GM18499 (cell line): ENCODE results near the gene ECM1.

Source experiments
- ATAC-seq: cut with Tn5 transposase; IDR thresholded peaks from one replicate; pipeline ENCODE4 v1.9.1; 2021; ENCODE audit warnings: moderate number of reproducible peaks; ENCODE audit not compliant: insufficient read depth, unreplicated experiment

ECM1 gene

GRCh38 chr1:150543500-150544143 is 35.7 kb downstream of the ECM1 start:
- no peak for ATAC-seq

GRCh38 chr1:150544204-150544603 is 36.3 kb downstream of the ECM1 start:
- no peak for ATAC-seq

DNA sequence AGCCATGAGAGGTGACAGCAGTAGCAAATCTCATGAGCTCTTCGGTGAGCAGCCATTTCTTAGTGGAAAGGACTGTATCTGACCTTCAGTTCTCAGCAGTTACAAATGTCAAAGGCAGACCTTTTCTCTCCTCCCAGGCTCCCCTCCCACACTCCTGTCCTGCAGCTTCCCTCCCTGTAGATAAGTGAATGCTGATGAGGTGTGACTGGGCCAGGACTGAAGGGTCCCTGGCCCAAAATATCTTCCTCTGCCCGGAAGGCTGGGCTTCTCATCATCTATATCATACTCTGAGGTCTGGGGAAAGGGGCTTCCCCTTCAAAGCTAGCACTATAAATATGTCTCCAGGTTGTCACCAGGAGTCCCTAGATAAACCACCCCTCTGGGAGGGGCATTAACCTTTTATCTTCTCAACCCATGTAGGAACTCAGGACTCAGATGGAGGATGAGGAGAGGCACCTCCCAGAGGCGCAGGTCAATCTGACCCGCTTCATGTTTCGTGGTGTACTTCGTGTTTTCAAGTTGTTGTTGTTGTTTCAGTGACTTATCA is 37.6 kb downstream of the ECM1 start:
- ATAC-seq, result no peak

DNA sequence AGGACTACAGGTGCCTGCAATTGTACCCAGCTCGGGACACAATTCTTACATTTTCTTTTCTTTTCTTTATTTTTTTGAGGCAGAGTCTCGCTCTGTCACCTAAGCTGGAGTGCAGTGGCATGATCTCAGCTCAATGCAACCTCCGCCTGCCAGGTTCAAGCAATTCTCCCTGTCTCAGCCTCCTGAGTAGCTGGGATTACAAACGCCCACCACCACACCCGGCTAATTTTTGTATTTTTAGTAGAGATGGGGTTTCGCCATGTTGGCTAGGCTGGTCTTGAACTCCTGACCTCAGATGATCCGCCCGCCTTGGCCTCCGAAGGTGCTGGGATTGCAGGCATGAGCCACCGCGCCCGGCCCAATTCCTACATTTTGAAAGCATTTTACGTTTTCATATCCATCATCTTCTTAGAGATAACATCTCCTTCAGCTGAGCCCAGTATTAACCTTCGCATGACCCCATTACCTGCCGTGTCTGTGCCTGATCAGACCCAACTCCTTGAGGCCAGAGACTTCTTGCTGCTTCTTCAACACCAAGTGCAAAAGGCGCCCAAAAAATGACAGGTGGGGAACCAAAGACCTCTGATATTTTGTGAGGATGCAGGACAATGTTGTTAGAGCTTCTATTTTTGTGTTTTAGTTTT is 38.5 kb downstream of the ECM1 start:
- ATAC-seq, result no peak

GRCh38 chr1:150548324-150548631 is 40.4 kb downstream of the ECM1 start:
- no peak for ATAC-seq

DNA sequence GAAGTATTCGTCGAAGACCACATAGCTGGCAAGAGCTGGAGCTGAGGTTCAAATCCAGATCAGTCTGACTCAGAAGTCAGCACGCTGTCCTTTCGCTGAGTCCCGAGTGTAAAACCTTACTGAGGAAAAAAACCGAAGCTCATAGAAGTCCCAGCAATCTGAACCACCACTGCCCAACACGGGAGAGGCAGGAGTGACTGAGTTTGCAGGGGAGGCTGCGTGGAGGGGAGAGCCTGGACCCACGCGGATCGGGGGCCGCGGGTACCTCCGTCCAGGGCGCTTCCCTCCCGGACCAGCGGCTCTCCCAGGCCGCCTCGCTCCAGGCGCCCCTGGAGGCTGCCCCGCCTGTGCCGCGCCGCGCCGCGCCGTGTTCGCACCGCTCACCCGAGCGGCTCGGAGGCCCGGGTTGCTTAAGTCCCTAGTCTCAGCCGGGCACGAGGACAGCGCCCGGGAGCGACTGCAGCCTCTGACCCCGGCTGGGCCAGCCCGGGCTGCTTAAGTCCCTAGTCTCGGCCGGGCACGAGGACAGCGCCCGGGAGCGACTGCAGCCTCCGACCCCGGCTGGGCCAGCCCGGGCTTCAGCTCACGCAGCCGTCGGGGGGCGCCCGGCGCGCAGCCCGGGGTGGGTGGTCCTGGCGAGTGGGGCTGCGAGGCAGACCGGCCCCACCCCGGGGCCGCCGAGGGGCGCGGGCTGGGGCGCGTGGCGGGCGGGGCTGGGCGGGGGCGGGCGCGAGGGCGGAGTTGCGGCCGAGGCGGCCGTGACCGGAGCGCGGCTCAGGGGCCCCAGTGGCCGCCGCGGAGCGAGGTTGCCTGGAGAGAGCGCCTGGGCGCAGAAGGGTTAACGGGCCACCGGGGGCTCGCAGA is 41.0 kb downstream of the ECM1 start, which contains the start of gene ADAMTSL4:
Gene ADAMTSL4, plus strand, starts transcription at position 777 of the 864 bp plus-strand sequence. CDS start 2,881 bp downstream, outside the sequence.
- ATAC-seq, result no peak

- no peak for ATAC-seq
Observed at GRCh38 chr1:150549496-150550221, 41.8 kb downstream of the ECM1 start.

- ATAC-seq, result no peak
Observed at GRCh38 chr1:150550222-150551050, 42.5 kb downstream of the ECM1 start.

- no peak for ATAC-seq
Observed at GRCh38 chr1:150551051-150551783, 43.3 kb downstream of the ECM1 start.

- no peak for ATAC-seq
Observed at GRCh38 chr1:150551784-150552127, 43.8 kb downstream of the ECM1 start.

DNA sequence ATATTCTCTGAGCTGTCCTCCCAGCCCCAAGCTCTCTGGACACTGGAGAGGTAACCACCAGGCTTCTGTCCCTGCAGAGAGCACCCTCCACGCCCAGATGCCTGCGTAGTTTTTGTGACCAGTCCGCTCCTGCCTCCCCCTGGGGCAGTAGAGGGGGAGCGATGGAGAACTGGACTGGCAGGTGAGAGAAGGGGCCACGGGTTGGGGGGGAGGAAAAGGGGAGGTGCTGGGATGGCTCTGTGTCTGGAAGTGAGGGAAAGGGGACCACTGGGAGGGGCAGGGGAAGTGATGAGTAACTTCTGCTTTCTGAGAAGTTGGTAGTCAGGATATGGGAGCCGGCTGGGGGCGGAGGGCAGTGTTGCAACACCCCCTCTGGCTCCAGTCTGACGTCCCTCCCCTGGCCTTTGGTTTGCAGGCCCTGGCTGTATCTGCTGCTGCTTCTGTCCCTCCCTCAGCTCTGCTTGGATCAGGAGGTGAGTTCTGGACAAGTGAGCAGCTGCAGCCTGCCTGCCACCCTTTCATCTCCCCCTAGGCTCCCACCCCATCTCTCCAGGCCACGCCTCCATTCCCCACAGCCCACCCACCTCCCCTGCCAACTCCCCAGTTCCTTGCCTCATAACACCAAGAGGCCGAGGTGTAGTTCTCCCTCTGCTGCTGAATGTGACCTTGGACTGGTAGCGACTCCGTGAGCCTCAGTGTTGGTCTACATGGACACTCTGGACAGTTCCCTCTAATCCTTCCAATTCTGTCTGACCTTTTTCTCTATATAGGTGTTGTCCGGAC is 44.4 kb downstream of the ECM1 start:
- ATAC-seq, result no peak

DNA sequence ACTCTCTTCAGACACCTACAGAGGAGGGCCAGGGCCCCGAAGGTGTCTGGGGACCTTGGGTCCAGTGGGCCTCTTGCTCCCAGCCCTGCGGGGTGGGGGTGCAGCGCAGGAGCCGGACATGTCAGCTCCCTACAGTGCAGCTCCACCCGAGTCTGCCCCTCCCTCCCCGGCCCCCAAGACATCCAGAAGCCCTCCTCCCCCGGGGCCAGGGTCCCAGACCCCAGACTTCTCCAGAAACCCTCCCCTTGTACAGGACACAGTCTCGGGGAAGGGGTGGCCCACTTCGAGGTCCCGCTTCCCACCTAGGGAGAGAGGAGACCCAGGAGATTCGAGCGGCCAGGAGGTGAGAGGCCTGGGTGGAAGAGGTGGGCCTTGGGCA is 45.0 kb downstream of the ECM1 start:
- no peak for ATAC-seq

GRCh38 chr1:150553392-150554085 is 45.6 kb downstream of the ECM1 start:
- ATAC-seq, result no peak

- no peak for ATAC-seq
Observed at GRCh38 chr1:150554086-150554452, 46.2 kb downstream of the ECM1 start.

DNA sequence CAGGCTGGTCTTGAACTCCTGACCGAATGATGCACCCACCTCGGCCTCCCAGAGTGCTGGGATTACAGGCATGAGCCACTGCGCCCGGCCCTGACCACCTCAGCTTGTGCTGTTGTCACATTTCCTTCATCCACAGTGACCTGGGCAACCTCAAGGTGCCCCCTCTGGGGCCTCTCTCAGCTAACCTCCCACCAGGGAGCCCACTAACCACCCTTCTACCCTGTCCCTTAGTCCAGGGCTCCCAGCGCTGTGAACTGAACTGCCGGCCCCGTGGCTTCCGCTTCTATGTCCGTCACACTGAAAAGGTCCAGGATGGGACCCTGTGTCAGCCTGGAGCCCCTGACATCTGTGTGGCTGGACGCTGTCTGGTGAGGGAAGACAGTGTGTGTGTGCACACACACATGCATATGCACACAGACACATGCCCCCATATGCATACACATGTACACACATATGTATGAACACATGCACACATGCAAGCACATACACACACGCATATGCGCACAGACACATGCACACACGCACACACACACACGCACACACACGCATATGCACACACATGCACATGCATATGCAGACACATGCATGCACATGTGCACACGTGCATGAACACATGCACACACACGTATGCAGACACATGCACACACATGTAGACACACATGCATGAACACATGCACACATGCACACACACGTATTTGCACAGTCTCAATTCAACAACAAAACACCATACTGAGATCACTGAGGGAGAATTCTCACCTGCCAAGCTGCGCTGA is 47.5 kb downstream of the ECM1 start:
- ATAC-seq, result no peak

DNA sequence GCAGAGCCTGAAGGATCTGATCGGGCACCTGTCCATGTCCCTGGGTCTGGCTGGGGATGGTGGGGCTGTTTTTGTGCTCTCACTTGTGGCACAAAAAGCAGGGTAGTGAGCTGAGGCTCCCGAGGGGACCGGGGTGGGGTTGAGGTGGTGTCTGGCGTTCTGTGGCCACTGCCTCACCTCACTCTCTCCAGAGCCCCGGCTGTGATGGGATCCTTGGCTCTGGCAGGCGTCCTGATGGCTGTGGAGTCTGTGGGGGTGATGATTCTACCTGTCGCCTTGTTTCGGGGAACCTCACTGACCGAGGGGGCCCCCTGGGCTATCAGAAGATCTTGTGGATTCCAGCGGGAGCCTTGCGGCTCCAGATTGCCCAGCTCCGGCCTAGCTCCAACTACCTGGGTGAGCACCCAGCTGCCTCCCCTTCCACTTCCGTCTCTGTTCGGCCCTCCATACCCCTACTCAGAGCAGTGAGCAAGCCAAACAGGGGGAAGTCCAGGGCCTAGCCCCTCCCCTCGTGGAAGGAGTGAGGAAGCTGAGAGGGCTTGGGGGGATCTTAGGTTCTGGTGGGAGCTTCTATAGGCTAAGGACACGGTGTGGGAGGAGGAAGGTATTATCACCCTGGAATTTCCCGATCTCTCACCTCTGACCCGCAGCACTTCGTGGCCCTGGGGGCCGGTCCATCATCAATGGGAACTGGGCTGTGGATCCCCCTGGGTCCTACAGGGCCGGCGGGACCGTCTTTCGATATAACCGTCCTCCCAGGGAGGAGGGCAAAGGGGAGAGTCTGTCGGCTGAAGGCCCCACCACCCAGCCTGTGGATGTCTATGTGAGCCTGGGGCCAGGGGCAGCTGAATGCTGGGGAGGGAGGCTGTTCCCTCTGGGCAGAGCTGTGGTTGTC is 48.3 kb downstream of the ECM1 start:
- no peak for ATAC-seq
